HepG2 (cell line): ENCODE data around the gene UQCR11. TPM values are rescaled to one million over a fixed set of nuclear protein-coding genes. Genes with fewer than 3 reads are reported as not detected.

ENCODE experiments used
- ATAC-seq: fragments of 200-7000 bp; cut with Tn5 transposase; 3 replicates; pipeline ENCODE4 v1.9.1; 2020; ENCODE audit warnings: mild to moderate bottlenecking, moderate library complexity
- BruUV-seq: library from RNA; stranded (reverse); fragments of 400-500 nt; replicated peaks from 2 replicates; lab custom pipeline; 2021; lab: Mats Ljungman, UMichigan
- CTCF ChIA-PET: fragments of 300-600 bp; formaldehyde crosslinking; extraction: SDS; loops from one replicate; lab custom pipeline; 2021; ENCODE audit warnings: low total read pairs, inconsistent platforms, low intra/inter-chr PET ratio; lab: Yijun Ruan, JAX
- POLR2A ChIA-PET: fragments of 350-600 bp; sonication (Branson Sonifier 250); formaldehyde crosslinking; loops from one replicate; lab custom pipeline; 2020; ENCODE audit warnings: antibody characterized with exemption, inconsistent platforms; lab: Yijun Ruan, JAX
- DNase-seq: peaks from one replicate; pipeline ENCODE4 v3.0.0-alpha.2; 2015; ENCODE audit warnings: low spot score
- FAIRE-seq: peaks from 3 replicates; lab custom pipeline; 2011; peaks lifted over from hg19 to GRCh38; lab: Jason Lieb, UNC
- H2AFZ ChIP-seq: one replicate; pipeline ENCODE4 v1.6.1; 2011; ENCODE audit warnings: low read length, inconsistent platforms
- H3K27ac ChIP-seq: fragments of 300-600 bp; 3 replicates; pipeline ENCODE4 v1.8.0; 2011; ENCODE audit warnings: mixed run types, mild to moderate bottlenecking, mixed read lengths, low read length, inconsistent platforms; ENCODE audit not compliant: insufficient read depth; ENCODE audit errors: extremely low read length
- H3K27me3 ChIP-seq, 2 experiments: fragments of 200-600 bp in 1 of 2; 2 replicates in 1 of 2; 3 replicates in 1 of 2; pipeline versions ENCODE4 v1.6.0 to v1.8.0; 2011; ENCODE audit warnings: low read length in 2 of 2, mild to moderate bottlenecking in 2 of 2, moderate library complexity in 2 of 2, inconsistent platforms in 1 of 2; ENCODE audit not compliant: insufficient read depth in 2 of 2, control insufficient read depth in 1 of 2
- H3K36me3 ChIP-seq, 2 experiments: fragments of 200-600 bp in 1 of 2; replicated peaks in 1 of 2; 2 replicates in 1 of 2; 3 replicates in 1 of 2; pipeline versions ENCODE4 v1.5.1 to v1.8.0; 2011; ENCODE audit warnings: low read length in 2 of 2, inconsistent platforms in 1 of 2; ENCODE audit not compliant: insufficient read depth in 2 of 2, control insufficient read depth in 1 of 2
- H3K4me1 ChIP-seq: 2 replicates; pipeline ENCODE4 v1.5.1; 2012; ENCODE audit warnings: low read length, inconsistent platforms; ENCODE audit not compliant: insufficient read depth
- H3K4me2 ChIP-seq: 2 replicates; pipeline ENCODE4 v1.6.0; 2011; ENCODE audit warnings: low read depth, low read length, inconsistent platforms
- H3K4me3 ChIP-seq, 3 experiments: fragments of 200-600 bp in 1 of 3; sonication (generic), shearing (Covaris generic) in 1 of 3; replicated peaks in 1 of 3; 2 replicates each; pipeline ENCODE4 v1.5.1; 2011 to 2016; ENCODE audit warnings: low read length in 3 of 3, inconsistent platforms in 2 of 3, low read depth in 2 of 3, mild to moderate bottlenecking in 2 of 3, control low read depth in 1 of 3, mixed read lengths in 1 of 3; ENCODE audit not compliant: insufficient read depth in 1 of 3
- H3K79me2 ChIP-seq: one replicate; pipeline ENCODE4 v1.6.1; 2011; ENCODE audit warnings: low read length, inconsistent platforms; ENCODE audit not compliant: insufficient read depth
- H3K9ac ChIP-seq: 2 replicates; pipeline ENCODE4 v1.6.0; 2011; ENCODE audit warnings: mild to moderate bottlenecking, low read depth, low read length, inconsistent platforms; ENCODE audit not compliant: insufficient read depth
- H3K9me3 ChIP-seq: 2 replicates; pipeline ENCODE4 v1.5.1; 2012; ENCODE audit warnings: mild to moderate bottlenecking, low read length
- H4K20me1 ChIP-seq: 2 replicates; pipeline ENCODE4 v1.6.0; 2011; ENCODE audit warnings: inconsistent platforms, mild to moderate bottlenecking, low read length, moderate library complexity; ENCODE audit not compliant: insufficient read depth
- FOSL2 ChIP-seq: sonication (generic); formaldehyde crosslinking; IDR thresholded peaks from 2 replicates; pipeline ENCODE4 v1.4.0; 2020; ENCODE audit warnings: missing genetic modification reagents
- GATA4 ChIP-seq: sonication (generic); IDR thresholded peaks from 2 replicates; pipeline ENCODE4 v1.6.1; 2016; ENCODE audit warnings: antibody characterized with exemption, low read depth, borderline replicate concordance
- GLI4 ChIP-seq: sonication (generic); formaldehyde crosslinking; IDR thresholded peaks from 2 replicates; pipeline ENCODE4 v1.5.1; 2020; ENCODE audit warnings: missing genetic modification reagents, mild to moderate bottlenecking, moderate library complexity, borderline replicate concordance
- JUN ChIP-seq: sonication (generic); formaldehyde crosslinking; IDR thresholded peaks from 2 replicates; pipeline ENCODE4 v1.4.0; 2020; ENCODE audit warnings: mild to moderate bottlenecking, missing genetic modification reagents
- MLXIP ChIP-seq: sonication (generic); formaldehyde crosslinking; IDR thresholded peaks from 2 replicates; pipeline ENCODE4 v1.9.0; 2021; ENCODE audit warnings: missing genetic modification reagents, borderline replicate concordance
- MXI1 ChIP-seq: IDR thresholded peaks from 3 replicates; pipeline ENCODE4 v1.6.1; 2012; ENCODE audit warnings: low read depth, low read length, inconsistent platforms, borderline replicate concordance
- SETDB1 ChIP-seq: sonication (generic); formaldehyde crosslinking; IDR thresholded peaks from 2 replicates; pipeline ENCODE4 v1.5.1; 2020; ENCODE audit warnings: missing genetic modification reagents, mild to moderate bottlenecking, borderline replicate concordance
- ZKSCAN1 ChIP-seq: fragments of 150-350 bp; IDR thresholded peaks from 2 replicates; pipeline ENCODE4 v1.6.1; 2014; ENCODE audit warnings: low read length
- ZNF687 ChIP-seq: sonication (generic); formaldehyde crosslinking; IDR thresholded peaks from 2 replicates; pipeline ENCODE4 v1.5.1; 2020; ENCODE audit warnings: mild to moderate bottlenecking, missing genetic modification reagents, moderate library complexity
- ZNF770 ChIP-seq: sonication (generic); formaldehyde crosslinking; IDR thresholded peaks from 2 replicates; pipeline ENCODE4 v1.5.0; 2020; ENCODE audit warnings: mild to moderate bottlenecking, missing genetic modification reagents
- WGBS: methylation state at CpG from one replicate; pipeline ENCODE4 v1.1.6; 2017; ENCODE audit warnings: low lambda C conversion rate; 5-methylcytosine and 5-hydroxymethylcytosine counted together
- in situ Hi-C: cut with HindIII; loops from 2 replicates; pipeline ENCODE4 v1.10.0; 2017; ENCODE audit warnings: low pct_unique_long_range_greater_than_20kb; ENCODE audit not compliant: extremely low pct_ligation_motif_present
- intact Hi-C: fragments of 100-400 bp; cut with micrococcal nuclease; formaldehyde crosslinking; loops from one replicate; pipeline ENCODE4 v1.10.0; 2022; ENCODE audit not compliant: unreplicated experiment
- polyA plus RNA-seq, 8 experiments: library from polyadenylated mRNA; depleted of rRNA in 3 of 8; stranded (reverse) in 7 of 8; unstranded in 1 of 8; fragments of >200 nt; fragmentation: Illumina TruSeq in 4 of 8; extraction: Trizol in 4 of 8; gene quantifications; 2 replicates each; pipeline versions ENCODE4 v1.2.1 to v1.2.3, GENCODE V29; 2011 to 2016; ENCODE audit warnings: low read depth in 4 of 8, missing spikeins in 1 of 8, mixed read lengths in 1 of 8; ENCODE audit not compliant: insufficient read depth in 1 of 8
- total RNA-seq, 5 experiments: library from RNA; depleted of rRNA; stranded (reverse); fragments of >200 nt; fragmentation: Illumina TruSeq; extraction: Trizol; gene quantifications; 2 replicates each; pipeline ENCODE4 v1.2.3, GENCODE V29; 2016; ENCODE audit warnings: low read depth in 1 of 5

The UQCR11 gene
- total and polyA plus RNA-seq, 2 of the 13 experiments (the other 11 are each of a cell fraction or from before 2014, with no cell fraction given): 125 to 214 TPM

GRCh38 chr19:1654178-1654792 is 49.0 kb upstream of the UQCR11 start:
- H2AFZ ChIP-seq: no peak overlapping the region
- H3K27ac ChIP-seq: no peak overlapping the region
- peak overlapping the region; percentile 47 for H3K4me2 ChIP-seq
- no peaks in the 10 kb centered on the region for H4K20me1 ChIP-seq
- DNase-seq (no peak), FAIRE-seq (no peak), ATAC-seq (no peak)
- H3K27me3 ChIP-seq: peaks cover 5 to 45% of the 10 kb centered on the region in 2 experiments; a peak in 4 of 5 replicates
- H3K36me3 ChIP-seq: peaks cover 0 to 9% of the 10 kb centered on the region in 2 experiments; a peak in 2 of 5 replicates
- in situ Hi-C loops: no loop called here
- intact Hi-C loops: loop anchor here (5.0 kb wide), 1 partner anchor 47 kb away; the partner anchor contains the start of gene UQCR11
- peaks cover 15% of the 10 kb centered on the region for H3K79me2 ChIP-seq
- POLR2A ChIA-PET: no interaction called here
- H3K9me3 ChIP-seq: no peaks in the 10 kb centered on the region
- peak overlapping the region in 1 of 3 experiments; percentile 32; a peak in 1 of 6 replicates for H3K4me3 ChIP-seq
- CTCF ChIA-PET: no interaction called here
- no peak overlapping the region for H3K9ac ChIP-seq
- peaks cover 48% of the 10 kb centered on the region for H3K4me1 ChIP-seq
- 6% methylated on average over 2 of the region's 18 CpGs for WGBS
- no TSS peak for BruUV-seq
- TF ChIP-seq GATA4 (no peak), ZNF770 (peak; percentile 77), MXI1 (no peak), ZKSCAN1 (0 out of 2 replicates have a peak, but pooled peaks have one; percentile 51), FOSL2 (CRISPR knock-in tag) (peak; percentile 66), JUN (CRISPR knock-in tag) (no peak), ZNF687 (peak; percentile 32), SETDB1 (CRISPR knock-in tag) (no peak), GLI4 (CRISPR knock-in tag) (no peak), MLXIP (CRISPR knock-in tag) (no peak)
